CMK (cell line): ENCODE measurements around the gene TUBA1C.
"Not testable (repeated sequence)": the region's sequence is repeated elsewhere in the genome, so short reads cannot be mapped to it uniquely, and the experiment has no call there.

ENCODE experiments used
- DNase-seq: peaks from one replicate; pipeline ENCODE4 v3.0.0-alpha.2; 2010; ENCODE audit warnings: low read depth

The TUBA1C gene

DNA sequence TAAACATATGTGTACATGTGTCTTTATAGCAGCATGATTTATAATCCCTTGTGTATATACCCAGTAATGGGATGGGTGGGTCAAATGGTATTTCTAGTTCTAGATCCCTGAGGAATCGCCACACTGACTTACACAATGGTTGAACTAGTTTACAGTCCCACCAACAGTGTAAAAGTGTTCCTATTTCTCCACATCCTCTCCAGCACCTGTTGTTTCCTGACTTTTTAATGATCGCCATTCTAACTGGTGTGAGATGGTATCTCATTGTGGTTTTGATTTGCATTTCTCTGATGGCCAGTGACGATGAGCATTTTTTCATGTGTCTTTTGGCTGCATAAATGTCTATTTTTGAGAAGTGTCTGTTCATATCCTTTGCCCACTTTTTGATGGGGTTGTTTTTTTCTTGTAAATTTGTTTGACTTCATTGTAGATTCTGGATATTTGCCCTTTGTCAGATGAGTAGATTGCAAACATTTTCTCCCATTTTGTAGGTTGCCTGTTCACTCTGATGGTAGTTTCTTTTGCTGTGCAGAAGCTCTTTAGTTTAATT lies 45.6 kb downstream of the TUBA1C start:
- not testable (repeated sequence) for DNase-seq

DNA sequence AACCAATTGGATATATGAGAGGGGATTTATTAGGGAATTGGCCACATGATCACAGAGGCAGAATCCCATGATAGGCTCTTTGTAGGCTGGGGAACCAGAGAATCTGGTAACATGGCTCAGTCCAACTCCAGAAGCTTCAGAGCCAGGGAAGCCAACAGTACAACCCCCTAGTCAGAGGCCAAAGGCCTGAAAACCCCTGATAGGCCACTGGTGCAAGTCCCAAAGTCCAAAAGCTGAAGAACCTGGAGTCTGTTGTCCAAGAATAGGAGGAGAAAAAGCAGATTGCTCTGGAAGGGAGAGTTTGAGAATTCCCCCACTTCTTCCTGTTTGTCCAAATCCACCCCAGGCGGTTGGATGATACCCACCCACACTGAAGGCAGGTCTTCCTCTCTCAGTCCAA lies 49.9 kb downstream of the TUBA1C start:
- DNase-seq, result no peak

- DNase-seq, result not testable (repeated sequence)
These were observed 52.2 kb downstream of the TUBA1C start for GRCh38 chr12:49317118-49317517.

DNA sequence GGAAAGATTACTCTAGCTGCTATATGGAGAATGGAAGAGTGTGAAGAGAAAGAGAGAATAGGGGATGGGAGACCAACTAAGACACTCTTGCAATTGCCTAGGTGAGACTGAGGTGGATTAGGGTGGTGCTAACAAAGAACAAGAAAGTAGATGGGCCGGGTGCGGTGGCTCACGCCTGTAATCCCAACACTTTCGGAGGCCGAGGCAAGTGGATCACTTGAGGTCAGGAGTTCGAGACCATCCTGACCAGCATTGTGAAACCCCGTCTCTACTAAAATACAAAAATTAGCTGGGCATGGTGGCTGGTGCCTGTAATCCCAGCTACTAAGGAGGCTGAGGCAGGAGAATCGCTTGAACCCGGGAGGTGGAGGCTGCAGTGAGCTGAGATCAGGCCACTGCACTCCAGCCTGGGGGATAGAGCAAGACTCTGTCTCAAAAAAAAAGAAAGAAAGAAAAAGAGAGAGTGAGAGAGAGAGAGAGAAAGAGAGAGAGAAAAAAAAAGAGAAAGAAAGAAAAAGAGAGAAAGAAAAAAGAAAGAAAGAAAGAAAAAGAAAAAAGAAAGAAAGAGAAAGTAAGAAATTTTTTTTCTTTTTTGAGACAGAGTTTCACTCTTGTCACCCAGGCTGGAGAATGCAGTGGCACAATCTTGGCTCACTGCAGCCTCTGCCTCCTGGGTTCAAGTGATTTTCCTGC lies 55.7 kb downstream of the TUBA1C start:
- DNase-seq, result not testable (repeated sequence)

GRCh38 chr12:49322367-49322707 lies 57.5 kb downstream of the TUBA1C start:
- no peak for DNase-seq

DNA sequence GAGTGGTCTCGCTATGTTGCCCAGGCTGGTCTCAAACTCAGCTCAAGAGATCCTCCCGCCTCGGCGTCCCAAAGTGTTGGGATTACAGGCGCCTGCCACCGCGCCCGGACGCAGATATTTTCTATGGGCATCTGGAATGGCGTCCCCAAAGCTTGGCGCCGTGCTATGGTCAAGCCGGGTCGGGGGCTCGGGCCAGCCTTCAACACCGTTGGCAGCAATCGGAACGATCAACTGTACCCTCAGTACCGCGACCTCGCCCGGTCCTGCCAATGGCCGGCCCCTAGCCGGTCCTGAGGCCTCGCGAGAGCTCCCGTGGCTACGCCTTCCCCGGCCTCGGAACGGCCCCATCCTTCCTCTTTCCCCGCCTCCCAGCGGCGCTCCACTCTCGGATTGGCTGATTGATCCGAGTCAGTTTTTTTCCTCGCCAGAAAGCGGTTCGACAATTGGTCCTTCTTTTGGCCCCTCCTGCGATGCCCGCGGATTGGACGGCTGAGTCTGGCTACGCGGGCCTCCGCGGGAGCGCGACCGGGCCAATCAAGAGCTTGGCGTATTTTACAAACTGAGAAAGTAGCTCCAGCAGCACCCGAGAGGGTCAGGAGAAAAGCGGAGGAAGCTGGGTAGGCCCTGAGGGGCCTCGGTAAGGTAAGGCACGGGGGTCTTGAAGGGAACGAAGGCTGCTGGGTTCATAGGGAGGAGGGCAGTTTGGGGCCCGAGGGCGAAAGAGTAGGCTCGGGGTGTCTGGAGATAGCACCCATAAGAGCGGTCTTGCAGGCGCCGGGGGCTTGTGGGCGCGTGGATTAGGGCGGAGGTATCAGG lies 58.0 kb downstream of the TUBA1C start, which contains the start of gene TROAP:
TROAP (plus strand) TSS at position 548 of the 816 bp plus-strand sequence. CDS start 354 bp downstream, outside the sequence.
- DNase-seq, result peak; percentile 95

- DNase-seq, result no peak
These were observed 58.7 kb downstream of the TUBA1C start for GRCh38 chr12:49323524-49324097.
